GM12873 (cell line): ENCODE data around the gene UTS2R.

ENCODE experiments used
- TF ChIP-seq, protein P1 (sequence below): IDR thresholded peaks from 2 replicates; pipeline ENCODE4 v1.5.1; 2012; ENCODE audit warnings: low read depth, mild to moderate bottlenecking, moderate library complexity, low read length, control low read depth; ENCODE audit not compliant: insufficient read depth; ENCODE audit errors: missing control alignments

UTS2R gene

DNA sequence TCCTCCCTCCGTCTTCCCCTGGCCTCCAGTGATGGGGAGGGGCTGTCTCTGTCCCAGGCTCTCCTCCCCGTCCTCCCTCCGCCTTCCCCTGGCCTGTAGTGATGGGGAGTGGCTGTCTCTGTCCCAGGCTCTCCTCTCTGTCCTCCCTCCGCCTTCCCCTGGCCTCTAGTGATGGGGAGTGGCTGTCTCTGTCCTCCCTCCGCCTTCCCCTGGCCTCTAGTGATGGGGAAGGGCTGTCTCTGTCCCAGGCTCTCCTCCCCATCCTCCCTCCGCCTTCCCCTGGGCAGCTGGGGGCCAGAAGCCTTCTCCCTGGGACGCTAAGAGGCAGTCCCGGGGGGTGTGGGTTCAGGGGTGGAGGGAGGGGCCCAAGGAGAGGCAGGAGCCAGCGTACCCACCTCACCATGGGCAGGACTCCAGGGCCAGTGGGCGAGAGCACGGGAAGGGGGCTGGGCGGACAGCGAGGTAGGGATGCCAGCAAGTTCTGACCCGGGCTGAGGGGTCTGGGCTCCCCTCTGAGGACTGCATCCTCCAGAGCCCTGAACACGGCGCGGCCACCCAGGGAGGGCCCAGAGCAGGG lies 14.8 kb downstream of the UTS2R start:
- TF ChIP-seq, protein P1, sequence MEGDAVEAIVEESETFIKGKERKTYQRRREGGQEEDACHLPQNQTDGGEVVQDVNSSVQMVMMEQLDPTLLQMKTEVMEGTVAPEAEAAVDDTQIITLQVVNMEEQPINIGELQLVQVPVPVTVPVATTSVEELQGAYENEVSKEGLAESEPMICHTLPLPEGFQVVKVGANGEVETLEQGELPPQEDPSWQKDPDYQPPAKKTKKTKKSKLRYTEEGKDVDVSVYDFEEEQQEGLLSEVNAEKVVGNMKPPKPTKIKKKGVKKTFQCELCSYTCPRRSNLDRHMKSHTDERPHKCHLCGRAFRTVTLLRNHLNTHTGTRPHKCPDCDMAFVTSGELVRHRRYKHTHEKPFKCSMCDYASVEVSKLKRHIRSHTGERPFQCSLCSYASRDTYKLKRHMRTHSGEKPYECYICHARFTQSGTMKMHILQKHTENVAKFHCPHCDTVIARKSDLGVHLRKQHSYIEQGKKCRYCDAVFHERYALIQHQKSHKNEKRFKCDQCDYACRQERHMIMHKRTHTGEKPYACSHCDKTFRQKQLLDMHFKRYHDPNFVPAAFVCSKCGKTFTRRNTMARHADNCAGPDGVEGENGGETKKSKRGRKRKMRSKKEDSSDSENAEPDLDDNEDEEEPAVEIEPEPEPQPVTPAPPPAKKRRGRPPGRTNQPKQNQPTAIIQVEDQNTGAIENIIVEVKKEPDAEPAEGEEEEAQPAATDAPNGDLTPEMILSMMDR = no peak

DNA sequence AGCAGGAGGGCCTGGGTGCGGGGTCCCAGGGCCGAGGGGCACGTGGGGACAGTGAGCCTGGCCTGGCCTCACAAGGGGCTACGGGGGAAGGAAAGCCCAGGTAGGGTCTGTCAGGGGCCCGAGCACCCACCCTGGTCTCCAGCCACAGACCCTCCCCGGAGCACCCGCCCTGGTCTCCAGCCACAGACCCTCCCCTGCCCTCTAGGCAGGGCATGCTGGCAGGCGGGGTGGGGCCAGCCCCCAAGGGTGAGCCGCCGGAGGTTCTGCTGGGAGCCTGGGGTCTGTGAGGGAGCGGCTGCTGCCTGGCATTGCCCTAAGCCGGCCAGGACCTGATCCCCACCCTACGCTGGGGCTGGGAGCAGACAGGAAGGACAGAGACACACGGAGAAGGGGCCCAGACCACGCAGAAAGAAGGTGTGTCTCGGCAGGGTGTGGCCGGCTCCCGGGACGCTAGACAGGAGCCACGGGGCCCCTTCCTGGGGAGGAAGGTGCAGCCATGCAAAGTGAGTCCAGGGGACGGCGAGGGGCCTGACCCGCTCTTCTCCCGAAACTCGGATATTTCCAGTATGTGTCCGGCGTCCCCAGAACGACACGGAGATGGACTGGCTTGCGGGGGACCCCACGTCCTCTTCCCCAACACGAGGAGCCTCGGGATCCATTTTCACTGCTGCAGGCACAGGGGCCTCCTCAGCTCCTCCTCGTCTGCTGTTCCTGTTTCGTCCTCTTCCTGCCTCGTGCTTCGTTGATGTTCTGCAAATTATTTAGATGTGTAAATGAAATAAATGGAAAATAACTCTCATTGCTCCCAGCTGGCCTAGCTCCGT lies 15.5 kb downstream of the UTS2R start:
- TF ChIP-seq, protein P1 = no peak

DNA sequence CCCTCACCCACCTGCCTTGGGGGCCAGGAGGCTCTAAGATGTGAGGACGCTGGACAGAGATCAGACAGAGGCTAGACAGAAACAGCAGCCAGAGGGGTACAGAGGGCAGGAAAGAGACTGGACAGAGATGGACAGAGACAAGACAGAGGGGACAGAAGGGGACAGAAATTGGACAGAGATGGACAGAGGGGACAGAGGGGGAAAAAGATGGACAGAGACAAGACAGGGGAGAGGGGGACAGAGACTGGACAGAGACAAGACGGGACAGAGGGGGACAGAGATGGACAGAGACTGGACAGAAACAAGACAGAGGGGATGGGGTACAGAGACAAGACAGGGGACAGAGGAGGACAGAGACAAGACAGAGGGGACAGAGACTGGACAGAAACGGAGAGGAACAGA lies 16.1 kb downstream of the UTS2R start:
- TF ChIP-seq, protein P1 = no peak

DNA sequence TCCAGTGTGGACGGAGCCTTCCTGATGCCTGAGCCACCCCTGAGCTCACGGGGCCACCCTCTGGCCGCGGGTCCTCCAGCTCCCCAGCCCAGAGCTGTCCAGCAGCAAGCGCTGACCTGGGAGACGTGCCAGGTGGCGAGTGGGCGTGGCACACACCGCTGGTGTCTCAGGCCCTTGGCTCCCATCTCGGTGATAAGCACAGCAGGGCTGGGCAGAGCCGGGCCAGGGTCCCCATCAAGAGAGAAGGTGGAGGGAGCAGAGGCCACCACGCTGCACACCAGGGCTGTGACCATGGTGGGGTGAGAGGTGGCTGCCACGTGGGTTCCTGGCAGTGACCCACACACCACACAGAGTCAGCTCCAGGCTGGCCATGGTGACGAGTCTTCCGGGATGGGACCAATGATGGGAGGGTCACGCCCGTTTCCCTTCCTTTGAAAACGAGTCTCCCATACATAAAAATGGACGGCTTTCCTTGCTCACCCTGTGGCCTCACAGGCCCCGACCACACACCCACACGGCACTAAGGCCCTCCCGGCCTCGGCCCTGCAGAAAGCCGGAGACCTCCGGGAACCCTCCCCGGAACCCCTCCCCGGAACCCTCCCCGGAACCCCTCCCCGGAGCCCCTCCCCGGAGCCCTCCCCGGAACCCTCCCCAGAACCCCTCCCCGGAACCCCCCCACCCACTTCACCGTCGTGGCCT lies 16.8 kb downstream of the UTS2R start:
- TF ChIP-seq, protein P1 = no peak

DNA sequence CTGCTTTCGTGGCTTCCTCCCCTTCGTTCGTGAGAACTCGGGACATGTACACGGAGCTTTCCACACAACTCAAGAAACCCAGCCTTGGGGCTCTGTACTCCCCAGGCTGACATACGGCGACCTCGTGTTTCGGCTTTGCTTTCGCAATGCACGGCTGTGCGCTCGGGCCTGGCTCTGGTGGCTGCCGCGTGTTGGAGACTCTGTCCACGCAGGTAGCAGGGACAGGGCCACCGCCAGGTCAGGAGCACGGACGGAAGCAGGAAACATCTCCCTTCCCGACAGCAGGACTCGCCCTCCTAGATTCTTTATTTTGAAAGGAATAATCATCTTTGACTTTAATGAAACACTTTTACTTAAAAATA lies 17.3 kb downstream of the UTS2R start:
- TF ChIP-seq, protein P1 = no peak

DNA sequence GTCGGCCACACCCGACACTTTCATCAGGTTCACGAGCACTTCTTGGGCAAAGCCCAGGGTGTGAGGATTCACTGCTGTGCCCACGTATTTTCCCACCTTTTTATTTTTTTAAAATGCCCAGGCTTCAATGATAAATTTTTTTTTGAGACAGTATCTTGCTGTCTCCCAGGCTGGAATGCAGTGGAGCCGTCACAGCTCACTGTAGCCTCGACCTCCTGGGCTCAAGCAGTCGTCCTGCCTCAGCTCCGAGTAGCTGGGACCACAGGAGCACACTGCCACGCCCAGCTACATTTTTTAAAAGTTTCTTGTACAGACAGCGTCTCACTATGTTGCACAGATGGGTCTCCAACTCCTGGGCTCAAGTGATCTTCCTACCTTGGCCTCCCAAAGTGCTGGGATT lies 17.8 kb downstream of the UTS2R start:
- TF ChIP-seq, protein P1 = no peak
